A673 (cell line): Measurements from ENCODE around the gene OBP2A.

Experiments used
- EZH2 ChIP-seq: fragments of 200-600 bp; sonication (generic); IDR thresholded peaks from 2 replicates; pipeline ENCODE4 v1.6.1; 2017; ENCODE audit warnings: borderline replicate concordance, low read depth, mild to moderate bottlenecking, mixed read lengths, antibody characterized with exemption, low read length; ENCODE audit not compliant: poor library complexity, severe bottlenecking
- TF ChIP-seq, protein P1 (sequence below): fragments of 300-800, 200-600 bp; sonication (generic); conservative IDR thresholded peaks from 2 replicates; pipeline ENCODE4 v1.5.1; 2017; ENCODE audit warnings: low read depth, mild to moderate bottlenecking, antibody characterized with exemption, low read length, moderate library complexity, mixed read lengths

GRCh38 chr9:135552698-135553171 is 6.8 kb downstream of the OBP2A start:
- TF ChIP-seq, protein P1, sequence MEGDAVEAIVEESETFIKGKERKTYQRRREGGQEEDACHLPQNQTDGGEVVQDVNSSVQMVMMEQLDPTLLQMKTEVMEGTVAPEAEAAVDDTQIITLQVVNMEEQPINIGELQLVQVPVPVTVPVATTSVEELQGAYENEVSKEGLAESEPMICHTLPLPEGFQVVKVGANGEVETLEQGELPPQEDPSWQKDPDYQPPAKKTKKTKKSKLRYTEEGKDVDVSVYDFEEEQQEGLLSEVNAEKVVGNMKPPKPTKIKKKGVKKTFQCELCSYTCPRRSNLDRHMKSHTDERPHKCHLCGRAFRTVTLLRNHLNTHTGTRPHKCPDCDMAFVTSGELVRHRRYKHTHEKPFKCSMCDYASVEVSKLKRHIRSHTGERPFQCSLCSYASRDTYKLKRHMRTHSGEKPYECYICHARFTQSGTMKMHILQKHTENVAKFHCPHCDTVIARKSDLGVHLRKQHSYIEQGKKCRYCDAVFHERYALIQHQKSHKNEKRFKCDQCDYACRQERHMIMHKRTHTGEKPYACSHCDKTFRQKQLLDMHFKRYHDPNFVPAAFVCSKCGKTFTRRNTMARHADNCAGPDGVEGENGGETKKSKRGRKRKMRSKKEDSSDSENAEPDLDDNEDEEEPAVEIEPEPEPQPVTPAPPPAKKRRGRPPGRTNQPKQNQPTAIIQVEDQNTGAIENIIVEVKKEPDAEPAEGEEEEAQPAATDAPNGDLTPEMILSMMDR: no peak
- no peak for TF ChIP-seq EZH2
